Liver (tissue), 9 donors: ENCODE results near the gene NDUFB11. TPM values are rescaled to one million over a fixed set of nuclear protein-coding genes. Genes with fewer than 3 reads are reported as not detected.

ENCODE experiments used
- DNase-seq: peaks from one replicate; pipeline ENCODE4 v3.0.0-alpha.2; 2017; ENCODE audit warnings: low spot score
- H3K27ac ChIP-seq, 2 donors: one replicate each; pipeline ENCODE4 v1.7.0; 2013; ENCODE audit warnings: inconsistent platforms in 2 of 2, low read length in 2 of 2, control low read depth in 1 of 2, low read depth in 1 of 2, mild to moderate bottlenecking in 1 of 2
- H3K27me3 ChIP-seq, 4 donors: one replicate each; pipeline versions ENCODE4 v1.6.1 to v1.7.0; 2013; ENCODE audit warnings: low read length in 3 of 4, inconsistent platforms in 1 of 4, mild to moderate bottlenecking in 1 of 4, moderate library complexity in 1 of 4; ENCODE audit not compliant: control insufficient read depth in 4 of 4, insufficient read depth in 4 of 4
- H3K36me3 ChIP-seq, 4 donors: one replicate each; pipeline versions ENCODE4 v1.6.1 to v1.7.0; 2013; ENCODE audit warnings: low read length in 3 of 4, mild to moderate bottlenecking in 3 of 4, low read depth in 1 of 4, moderate library complexity in 1 of 4; ENCODE audit not compliant: control insufficient read depth in 4 of 4, insufficient read depth in 3 of 4
- H3K4me1 ChIP-seq, 4 donors: one replicate each; pipeline versions ENCODE4 v1.6.1 to v1.7.0; 2013; ENCODE audit warnings: low read length in 3 of 4, mild to moderate bottlenecking in 3 of 4, moderate library complexity in 1 of 4; ENCODE audit not compliant: control insufficient read depth in 4 of 4, insufficient read depth in 4 of 4
- H3K4me3 ChIP-seq, 3 donors: one replicate each; pipeline versions ENCODE4 v1.6.1 to v1.7.0; 2013; ENCODE audit warnings: low read length in 3 of 3, control low read depth in 1 of 3, low read depth in 1 of 3, mild to moderate bottlenecking in 1 of 3
- H3K9ac ChIP-seq, 2 donors: one replicate each; pipeline ENCODE4 v1.7.0; 2013; ENCODE audit warnings: low read length in 2 of 2, mild to moderate bottlenecking in 2 of 2, moderate library complexity in 2 of 2, control low read depth in 1 of 2, low read depth in 1 of 2
- H3K9me3 ChIP-seq, 4 donors: one replicate each; pipeline versions ENCODE4 v1.6.1 to v1.7.0; 2013; ENCODE audit warnings: low read length in 3 of 4; ENCODE audit not compliant: control insufficient read depth in 4 of 4
- EGR1 ChIP-seq, 2 donors: IDR thresholded peaks; 2 replicates each; pipeline ENCODE4 v1.6.1; 2016 to 2018; ENCODE audit warnings: antibody characterized with exemption in 2 of 2, low read depth in 2 of 2
- FOXA1 ChIP-seq: IDR thresholded peaks from 2 replicates; pipeline ENCODE4 v1.6.1; 2016; ENCODE audit warnings: antibody characterized with exemption
- FOXA2 ChIP-seq: IDR thresholded peaks from 2 replicates; pipeline ENCODE4 v1.6.1; 2016; ENCODE audit warnings: antibody characterized with exemption
- GABPA ChIP-seq, 2 donors: IDR thresholded peaks in 1 of 2; conservative IDR thresholded peaks in 1 of 2; 2 replicates each; pipeline ENCODE4 v1.6.1; 2016; ENCODE audit warnings: antibody characterized with exemption in 2 of 2, mild to moderate bottlenecking in 1 of 2, moderate library complexity in 1 of 2
- HNF4G ChIP-seq: IDR thresholded peaks from 2 replicates; pipeline ENCODE4 v1.6.1; 2016; ENCODE audit warnings: antibody characterized with exemption
- JUND ChIP-seq, 2 donors: IDR thresholded peaks; 2 replicates each; pipeline ENCODE4 v1.6.1; 2016; ENCODE audit warnings: antibody characterized with exemption in 2 of 2
- NR2F2 ChIP-seq: IDR thresholded peaks from 2 replicates; pipeline ENCODE4 v1.6.1; 2016; ENCODE audit warnings: antibody characterized with exemption
- REST ChIP-seq: IDR thresholded peaks from 2 replicates; pipeline ENCODE4 v1.6.1; 2016; ENCODE audit warnings: antibody characterized with exemption, mild to moderate bottlenecking
- RXRA ChIP-seq, 2 donors: IDR thresholded peaks; 2 replicates each; pipeline ENCODE4 v1.6.1; 2017 to 2018; ENCODE audit warnings: antibody characterized with exemption in 2 of 2, mild to moderate bottlenecking in 1 of 2
- YY1 ChIP-seq: IDR thresholded peaks from 2 replicates; pipeline ENCODE4 v1.6.1; 2016; ENCODE audit warnings: antibody characterized with exemption, mild to moderate bottlenecking
- WGBS: extraction: QIAGEN DNeasy Blood & Tissue Kit; methylation state at CpG from one replicate; pipeline ENCODE4 v1.1.7; 2013; 5-methylcytosine and 5-hydroxymethylcytosine counted together
- polyA plus RNA-seq, 2 donors: library from polyadenylated mRNA; stranded (reverse) in 1 of 2; unstranded in 1 of 2; fragments of 200-250 nt in 1 of 2; fragments of >200 nt in 1 of 2; fragmentation: Nextera tagmentation in 1 of 2; extraction: Ambion mirVana in 1 of 2; gene quantifications; one replicate each; pipeline versions ENCODE4 v1.2.1 to v1.2.3, GENCODE V29; 2013 to 2015
- total RNA-seq, 2 donors: library from RNA; depleted of rRNA; stranded (reverse); fragments of >200 nt; gene quantifications; one replicate each; pipeline ENCODE4 v1.2.3, GENCODE V29; 2014
- TF ChIP-seq, protein P1 (sequence below): IDR thresholded peaks from 2 replicates; pipeline ENCODE4 v1.6.1; 2016; ENCODE audit warnings: antibody characterized with exemption
- TF ChIP-seq, protein P2 (sequence below): IDR thresholded peaks from 2 replicates; pipeline ENCODE4 v1.6.1; 2016; ENCODE audit warnings: antibody characterized with exemption
- TF ChIP-seq, protein P3 (sequence below): IDR thresholded peaks from 2 replicates; pipeline ENCODE4 v1.6.1; 2016; ENCODE audit warnings: antibody characterized with exemption
- TF ChIP-seq, protein P4 (sequence below): fragments of 150-350 bp; IDR thresholded peaks from 2 replicates; pipeline ENCODE4 v1.5.1; 2017; ENCODE audit warnings: improper control_type of control experiment, low read depth, low read length; ENCODE audit not compliant: missing input control
- donor health status: healthy.
- donor health status: healthy.
- donor health status: healthy.
- donor health status: healthy.
- donor health status: healthy.

NDUFB11 gene
- total and polyA plus RNA-seq, 4 donors = 23.6 to 127 (median 66.5) TPM

DNA sequence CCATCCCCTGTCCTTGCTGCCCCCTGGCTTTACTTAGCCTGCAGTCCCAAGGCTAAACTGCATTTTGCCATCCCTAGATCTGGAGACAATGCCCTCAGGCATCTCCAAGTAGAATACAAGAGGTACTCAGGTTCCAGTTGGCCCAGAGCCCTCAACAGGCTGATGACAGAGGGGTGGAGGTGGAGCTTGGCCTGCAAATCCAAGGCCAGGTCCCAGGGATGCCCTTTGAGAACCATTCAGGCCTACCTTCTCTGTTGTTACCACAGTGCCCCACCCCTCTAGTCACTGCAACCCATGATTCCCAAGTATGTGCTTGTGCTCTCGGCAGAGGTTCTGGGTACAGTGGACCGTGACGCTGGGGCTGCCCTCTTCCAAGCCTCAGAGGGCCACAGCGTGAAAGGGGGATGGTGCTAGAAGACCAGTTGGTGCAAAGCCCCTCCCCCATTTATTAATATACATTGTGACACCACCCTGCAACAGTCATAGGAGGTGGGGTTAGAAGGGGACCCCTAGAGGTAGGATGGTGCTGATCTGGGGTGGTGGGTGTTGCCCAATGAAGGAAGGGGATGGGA lies 42.7 kb upstream of the NDUFB11 start:
- Histone ChIP-seq H3K27me3 (peaks cover 0 to 4% (median 0%) of the 10 kb centered on the region in 4 donors), H3K4me3 (no peak overlapping the region), H3K9ac (no peak overlapping the region), H3K4me1 (peaks cover 0 to 6% (median 0%) of the 10 kb centered on the region in 4 donors), H3K9me3 (no peaks in the 10 kb centered on the region), H3K36me3 (peaks cover 0 to 31% (median 5%) of the 10 kb centered on the region in 4 donors), H3K27ac (no peak overlapping the region)
- no peak for DNase-seq
- 91% methylated on average over 4 of the region's 4 CpGs for WGBS
- TF ChIP-seq RXRA (IDR thresholded peaks at IDR 0.05) = no peak
- no peak for TF ChIP-seq JUND (IDR thresholded peaks at IDR 0.05)
- no peak for TF ChIP-seq NR2F2
- TF ChIP-seq FOXA1 = no peak
- no peak for TF ChIP-seq GABPA (IDR thresholded peaks at IDR 0.05 in 1 of 2, conservative IDR thresholded peaks at IDR 0.05 in 1 of 2)
- TF ChIP-seq FOXA2 = no peak
- TF ChIP-seq, protein P1, sequence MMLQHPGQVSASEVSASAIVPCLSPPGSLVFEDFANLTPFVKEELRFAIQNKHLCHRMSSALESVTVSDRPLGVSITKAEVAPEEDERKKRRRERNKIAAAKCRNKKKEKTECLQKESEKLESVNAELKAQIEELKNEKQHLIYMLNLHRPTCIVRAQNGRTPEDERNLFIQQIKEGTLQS = no peak
- TF ChIP-seq, protein P2, sequence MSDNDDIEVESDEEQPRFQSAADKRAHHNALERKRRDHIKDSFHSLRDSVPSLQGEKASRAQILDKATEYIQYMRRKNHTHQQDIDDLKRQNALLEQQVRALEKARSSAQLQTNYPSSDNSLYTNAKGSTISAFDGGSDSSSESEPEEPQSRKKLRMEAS = no peak
- TF ChIP-seq, protein P3, sequence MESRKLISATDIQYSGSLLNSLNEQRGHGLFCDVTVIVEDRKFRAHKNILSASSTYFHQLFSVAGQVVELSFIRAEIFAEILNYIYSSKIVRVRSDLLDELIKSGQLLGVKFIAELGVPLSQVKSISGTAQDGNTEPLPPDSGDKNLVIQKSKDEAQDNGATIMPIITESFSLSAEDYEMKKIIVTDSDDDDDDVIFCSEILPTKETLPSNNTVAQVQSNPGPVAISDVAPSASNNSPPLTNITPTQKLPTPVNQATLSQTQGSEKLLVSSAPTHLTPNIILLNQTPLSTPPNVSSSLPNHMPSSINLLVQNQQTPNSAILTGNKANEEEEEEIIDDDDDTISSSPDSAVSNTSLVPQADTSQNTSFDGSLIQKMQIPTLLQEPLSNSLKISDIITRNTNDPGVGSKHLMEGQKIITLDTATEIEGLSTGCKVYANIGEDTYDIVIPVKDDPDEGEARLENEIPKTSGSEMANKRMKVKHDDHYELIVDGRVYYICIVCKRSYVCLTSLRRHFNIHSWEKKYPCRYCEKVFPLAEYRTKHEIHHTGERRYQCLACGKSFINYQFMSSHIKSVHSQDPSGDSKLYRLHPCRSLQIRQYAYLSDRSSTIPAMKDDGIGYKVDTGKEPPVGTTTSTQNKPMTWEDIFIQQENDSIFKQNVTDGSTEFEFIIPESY = no peak

DNA sequence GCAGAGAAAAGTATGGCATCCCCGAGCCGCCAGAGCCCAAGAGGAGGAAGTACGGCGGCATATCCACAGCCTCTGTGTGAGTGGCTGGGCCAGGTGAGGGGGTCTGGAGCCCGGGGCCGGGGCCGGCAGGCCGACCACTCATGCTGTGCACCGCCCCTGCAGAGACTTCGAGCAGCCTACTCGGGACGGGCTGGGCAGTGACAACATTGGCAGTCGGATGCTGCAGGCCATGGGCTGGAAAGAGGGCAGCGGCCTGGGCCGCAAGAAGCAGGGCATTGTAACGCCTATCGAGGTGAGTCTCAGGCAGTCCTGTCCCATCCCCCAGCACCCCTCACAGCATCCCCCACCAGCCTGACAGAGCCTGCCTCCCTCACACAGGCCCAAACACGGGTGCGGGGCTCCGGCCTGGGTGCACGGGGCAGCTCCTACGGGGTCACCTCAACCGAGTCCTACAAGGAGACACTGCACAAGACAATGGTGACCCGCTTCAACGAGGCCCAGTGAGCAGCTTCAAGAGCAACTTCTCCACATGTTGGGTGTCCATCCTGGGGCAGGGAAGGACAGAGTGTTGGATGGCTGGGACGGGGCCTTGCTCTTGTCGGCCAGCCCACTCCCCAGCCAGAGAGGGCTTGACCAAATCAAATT lies 41.7 kb upstream of the NDUFB11 start:
- DNase-seq = no peak
- Histone ChIP-seq H3K9me3 (no peaks in the 10 kb centered on the region), H3K4me1 (peaks cover 0 to 2% (median 0%) of the 10 kb centered on the region in 4 donors), H3K36me3 (peaks cover 0 to 40% (median 7%) of the 10 kb centered on the region in 4 donors), H3K9ac (no peak overlapping the region), H3K27ac (no peak overlapping the region), H3K27me3 (peaks cover 0 to 4% (median 0%) of the 10 kb centered on the region in 4 donors), H3K4me3 (no peak overlapping the region)
- TF ChIP-seq, protein P4, sequence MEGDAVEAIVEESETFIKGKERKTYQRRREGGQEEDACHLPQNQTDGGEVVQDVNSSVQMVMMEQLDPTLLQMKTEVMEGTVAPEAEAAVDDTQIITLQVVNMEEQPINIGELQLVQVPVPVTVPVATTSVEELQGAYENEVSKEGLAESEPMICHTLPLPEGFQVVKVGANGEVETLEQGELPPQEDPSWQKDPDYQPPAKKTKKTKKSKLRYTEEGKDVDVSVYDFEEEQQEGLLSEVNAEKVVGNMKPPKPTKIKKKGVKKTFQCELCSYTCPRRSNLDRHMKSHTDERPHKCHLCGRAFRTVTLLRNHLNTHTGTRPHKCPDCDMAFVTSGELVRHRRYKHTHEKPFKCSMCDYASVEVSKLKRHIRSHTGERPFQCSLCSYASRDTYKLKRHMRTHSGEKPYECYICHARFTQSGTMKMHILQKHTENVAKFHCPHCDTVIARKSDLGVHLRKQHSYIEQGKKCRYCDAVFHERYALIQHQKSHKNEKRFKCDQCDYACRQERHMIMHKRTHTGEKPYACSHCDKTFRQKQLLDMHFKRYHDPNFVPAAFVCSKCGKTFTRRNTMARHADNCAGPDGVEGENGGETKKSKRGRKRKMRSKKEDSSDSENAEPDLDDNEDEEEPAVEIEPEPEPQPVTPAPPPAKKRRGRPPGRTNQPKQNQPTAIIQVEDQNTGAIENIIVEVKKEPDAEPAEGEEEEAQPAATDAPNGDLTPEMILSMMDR = no peak
- no peak for TF ChIP-seq HNF4G
- TF ChIP-seq EGR1 (IDR thresholded peaks at IDR 0.05; ENCODE audit: low read depth in 2 of 2) = no peak
- no peak for TF ChIP-seq YY1
- TF ChIP-seq REST = no peak
- 95% methylated on average over 27 of the region's 27 CpGs for WGBS
